ENCODE data around the gene RNU6-1.

- TF ChIP-seq CTCF (IDR thresholded peaks at IDR 0.05) (no peak), POLR2A (IDR thresholded peaks at IDR 0.05) (no peak), EP300 (IDR thresholded peaks at IDR 0.05) (no peak)
Observed at GRCh38 chr15:67818464-67818863, 21.4 kb downstream of the RNU6-1 start.

All from sigmoid colon (tissue), 4 donors.